ENCODE measurements around the gene ACTN1. TPM values are rescaled to one million over a fixed set of nuclear protein-coding genes. Genes with fewer than 3 reads are reported as not detected.

The ACTN1 gene
- total RNA-seq, 1 donor from 2014 or later: 27.9 TPM

GRCh38 chr14:68961781-68962584 lies 17.1 kb downstream of the ACTN1 start:
- Mint-ChIP-seq H3K9me3 (no peaks in the 10 kb centered on the region), H3K4me3 (no peak overlapping the region), H3K4me1 (ENCODE audit: low read depth) (peaks cover under 1% of the 10 kb centered on the region), H3K27ac (no peak overlapping the region), H3K36me3 (ENCODE audit: low read depth) (no peaks in the 10 kb centered on the region), H3K27me3 (ENCODE audit: insufficient read depth) (no peaks in the 10 kb centered on the region)
- intact Hi-C loops (cut with micrococcal nuclease): no loop called here
- no peak for DNase-seq (ENCODE audit: low spot score)

GRCh38 chr14:68961361-68961760 lies 17.7 kb downstream of the ACTN1 start:
- Mint-ChIP-seq H3K27me3 (ENCODE audit: insufficient read depth) (no peaks in the 10 kb centered on the region), H3K4me1 (ENCODE audit: low read depth) (peaks cover 6% of the 10 kb centered on the region)
- intact Hi-C loops (cut with micrococcal nuclease): no loop called here

GRCh38 chr14:68960123-68960522 lies 19.0 kb downstream of the ACTN1 start:
- Mint-ChIP-seq H3K9me3 (no peaks in the 10 kb centered on the region), H3K36me3 (ENCODE audit: low read depth) (no peaks in the 10 kb centered on the region), H3K4me1 (ENCODE audit: low read depth) (peaks cover 7% of the 10 kb centered on the region), H3K27me3 (ENCODE audit: insufficient read depth) (no peaks in the 10 kb centered on the region), H3K4me3 (no peak overlapping the region), H3K27ac (no peak overlapping the region)
- intact Hi-C loops (cut with micrococcal nuclease): no loop called here
- DNase-seq (ENCODE audit: low spot score): no peak

More at GRCh38 chr14:68961361-68961760, 17.7 kb downstream of the ACTN1 start:
- Mint-ChIP-seq H3K9me3 (no peaks in the 10 kb centered on the region), H3K4me3 (no peak overlapping the region), H3K36me3 (ENCODE audit: low read depth) (no peaks in the 10 kb centered on the region), H3K27ac (no peak overlapping the region)
- no peak for DNase-seq (ENCODE audit: low spot score)

GRCh38 chr14:68959035-68959434 lies 20.1 kb downstream of the ACTN1 start:
- Mint-ChIP-seq H3K27ac (no peak overlapping the region), H3K4me3 (no peak overlapping the region), H3K36me3 (ENCODE audit: low read depth) (no peaks in the 10 kb centered on the region), H3K9me3 (no peaks in the 10 kb centered on the region), H3K4me1 (ENCODE audit: low read depth) (peaks cover 7% of the 10 kb centered on the region), H3K27me3 (ENCODE audit: insufficient read depth) (no peaks in the 10 kb centered on the region)
- DNase-seq (ENCODE audit: low spot score): no peak
- intact Hi-C loops (cut with micrococcal nuclease): no loop called here

- Mint-ChIP-seq H3K27ac (no peak overlapping the region), H3K36me3 (ENCODE audit: low read depth) (no peaks in the 10 kb centered on the region), H3K4me3 (no peak overlapping the region), H3K27me3 (ENCODE audit: insufficient read depth) (no peaks in the 10 kb centered on the region), H3K4me1 (ENCODE audit: low read depth) (peaks cover 7% of the 10 kb centered on the region), H3K9me3 (no peaks in the 10 kb centered on the region)
- DNase-seq (ENCODE audit: low spot score): no peak
- intact Hi-C loops (cut with micrococcal nuclease): no loop called here
Observed at GRCh38 chr14:68958553-68958952, 20.5 kb downstream of the ACTN1 start.

- DNase-seq (ENCODE audit: low spot score): no peak
- Mint-ChIP-seq H3K4me3 (no peak overlapping the region), H3K27ac (no peak overlapping the region), H3K9me3 (no peaks in the 10 kb centered on the region), H3K4me1 (ENCODE audit: low read depth) (peaks cover 7% of the 10 kb centered on the region), H3K36me3 (ENCODE audit: low read depth) (no peaks in the 10 kb centered on the region), H3K27me3 (ENCODE audit: insufficient read depth) (no peaks in the 10 kb centered on the region)
- intact Hi-C loops (cut with micrococcal nuclease): no loop called here
Observed at GRCh38 chr14:68957775-68958174, 21.3 kb downstream of the ACTN1 start.

GRCh38 chr14:68956724-68957123 lies 22.4 kb downstream of the ACTN1 start:
- no peaks in the 10 kb centered on the region for H3K27me3 Mint-ChIP-seq (ENCODE audit: insufficient read depth)
- no peaks in the 10 kb centered on the region for H3K9me3 Mint-ChIP-seq
- H3K4me3 Mint-ChIP-seq: no peak overlapping the region
- H3K27ac Mint-ChIP-seq: no peak overlapping the region
- peaks cover 7% of the 10 kb centered on the region for H3K4me1 Mint-ChIP-seq (ENCODE audit: low read depth)
- no peaks in the 10 kb centered on the region for H3K36me3 Mint-ChIP-seq (ENCODE audit: low read depth)
- DNase-seq (ENCODE audit: low spot score): no peak
- intact Hi-C loops (cut with micrococcal nuclease): no loop called here

- intact Hi-C loops (cut with micrococcal nuclease): no loop called here
- no peaks in the 10 kb centered on the region for H3K27me3 Mint-ChIP-seq (ENCODE audit: insufficient read depth)
- DNase-seq (ENCODE audit: low spot score): no peak
- no peaks in the 10 kb centered on the region for H3K36me3 Mint-ChIP-seq (ENCODE audit: low read depth)
- H3K4me3 Mint-ChIP-seq: no peak overlapping the region
- no peaks in the 10 kb centered on the region for H3K9me3 Mint-ChIP-seq
- H3K4me1 Mint-ChIP-seq (ENCODE audit: low read depth): peaks cover 7% of the 10 kb centered on the region
- no peak overlapping the region for H3K27ac Mint-ChIP-seq
Observed at GRCh38 chr14:68955851-68956179, 23.3 kb downstream of the ACTN1 start.

GRCh38 chr14:68955164-68955850 lies 23.8 kb downstream of the ACTN1 start:
- DNase-seq (ENCODE audit: low spot score): no peak
- H3K27ac Mint-ChIP-seq: no peak overlapping the region
- intact Hi-C loops (cut with micrococcal nuclease): no loop called here
- H3K9me3 Mint-ChIP-seq: no peaks in the 10 kb centered on the region
- no peaks in the 10 kb centered on the region for H3K27me3 Mint-ChIP-seq (ENCODE audit: insufficient read depth)
- H3K36me3 Mint-ChIP-seq (ENCODE audit: low read depth): no peaks in the 10 kb centered on the region
- H3K4me3 Mint-ChIP-seq: no peak overlapping the region
- H3K4me1 Mint-ChIP-seq (ENCODE audit: low read depth): peaks cover 7% of the 10 kb centered on the region

- intact Hi-C loops (cut with micrococcal nuclease): no loop called here
- H3K4me3 Mint-ChIP-seq: no peak overlapping the region
- no peaks in the 10 kb centered on the region for H3K36me3 Mint-ChIP-seq (ENCODE audit: low read depth)
- peaks cover 7% of the 10 kb centered on the region for H3K4me1 Mint-ChIP-seq (ENCODE audit: low read depth)
- H3K27ac Mint-ChIP-seq: no peak overlapping the region
- no peak for DNase-seq (ENCODE audit: low spot score)
- no peaks in the 10 kb centered on the region for H3K27me3 Mint-ChIP-seq (ENCODE audit: insufficient read depth)
- no peaks in the 10 kb centered on the region for H3K9me3 Mint-ChIP-seq
Observed at GRCh38 chr14:68953196-68953555, 25.9 kb downstream of the ACTN1 start.

- H3K9me3 Mint-ChIP-seq: no peaks in the 10 kb centered on the region
- H3K27ac Mint-ChIP-seq: no peak overlapping the region
- no peaks in the 10 kb centered on the region for H3K27me3 Mint-ChIP-seq (ENCODE audit: insufficient read depth)
- peaks cover 7% of the 10 kb centered on the region for H3K4me1 Mint-ChIP-seq (ENCODE audit: low read depth)
- no peak overlapping the region for H3K4me3 Mint-ChIP-seq
- DNase-seq (ENCODE audit: low spot score): no peak
- no peaks in the 10 kb centered on the region for H3K36me3 Mint-ChIP-seq (ENCODE audit: low read depth)
- intact Hi-C loops (cut with micrococcal nuclease): no loop called here
Observed at GRCh38 chr14:68952531-68953195, 26.4 kb downstream of the ACTN1 start.

- Mint-ChIP-seq H3K4me1 (ENCODE audit: low read depth) (peaks cover 6% of the 10 kb centered on the region), H3K27ac (no peak overlapping the region), H3K4me3 (no peak overlapping the region)
Observed at GRCh38 chr14:68951800-68952530, 27.1 kb downstream of the ACTN1 start.

More at GRCh38 chr14:68951800-68952530, 27.1 kb downstream of the ACTN1 start:
- intact Hi-C loops (cut with micrococcal nuclease): no loop called here
- H3K9me3 Mint-ChIP-seq: no peaks in the 10 kb centered on the region
- no peaks in the 10 kb centered on the region for H3K27me3 Mint-ChIP-seq (ENCODE audit: insufficient read depth)
- no peaks in the 10 kb centered on the region for H3K36me3 Mint-ChIP-seq (ENCODE audit: low read depth)
- no peak for DNase-seq (ENCODE audit: low spot score)

Measured in activated T-helper 1 cell treated with anti-CD3 and anti-CD28 coated beads, Interleukin-12 subunit alpha, Interleukin-12 subunit beta, Interleukin-2, Interleukin-4 antibody, amounts not matched to agents 30 ng/mL and 10 ng/mL and 1 ng/mL, durations not matched to agents 14 hours and 24 hours and 36 hours (primary cell).